Right atrium auricular region (tissue), 2 donors: ENCODE data around the gene GRM4. TPM values are rescaled to one million over a fixed set of nuclear protein-coding genes. Genes with fewer than 3 reads are reported as not detected.
"Not testable (repeated sequence)": the region's sequence is repeated elsewhere in the genome, so short reads cannot be mapped to it uniquely, and the experiment has no call there.

ENCODE experiments used
- DNase-seq: peaks from one replicate; pipeline ENCODE4 v3.0.0-alpha.2; 2019; ENCODE audit warnings: low spot score
- H3K27ac ChIP-seq, 2 donors: fragments of 200-600 bp; sonication (generic); 1 replicate in 1 of 2; 2 replicates in 1 of 2; pipeline ENCODE4 v1.5.1; 2016 to 2019
- H3K27me3 ChIP-seq, 2 donors: fragments of 200-600 bp; sonication (generic); one replicate each; pipeline versions ENCODE4 v1.5.1 to v1.6.0; 2017 to 2019
- H3K36me3 ChIP-seq: fragments of 200-600 bp; sonication (generic); one replicate; pipeline ENCODE4 v1.5.1; 2016
- H3K4me1 ChIP-seq, 2 donors: fragments of 200-600 bp; sonication (generic); one replicate each; pipeline versions ENCODE4 v1.5.1 to v1.6.0; 2017 to 2019
- H3K4me3 ChIP-seq, 2 donors: fragments of 200-600 bp; sonication (generic); 1 replicate in 1 of 2; 2 replicates in 1 of 2; pipeline ENCODE4 v1.5.1; 2017 to 2019; ENCODE audit warnings: mild to moderate bottlenecking in 1 of 2, moderate library complexity in 1 of 2
- H3K9me3 ChIP-seq, 2 donors: fragments of 200-600 bp; sonication (generic); one replicate each; pipeline ENCODE4 v1.5.1; 2019
- total RNA-seq, 2 donors: library from RNA; depleted of rRNA; stranded (reverse); fragments of >200 nt; gene quantifications; one replicate each; pipeline ENCODE4 v1.1.0, GENCODE V29; 2016
- TF ChIP-seq, protein P1 (sequence below), 2 donors: fragments of 200-600 bp; sonication (generic); IDR thresholded peaks; one replicate each; pipeline ENCODE4 v1.5.1; 2019; ENCODE audit warnings: antibody characterized with exemption in 2 of 2

The GRM4 gene
- not detected for total RNA-seq

GRCh38 chr6:34146021-34146782 is at the start of gene GRM4:
Gene GRM4 (minus strand): TSS chr6:34146087. CDS start chr6:34133496, 12,591 bp downstream.
- Histone ChIP-seq H3K27ac (no peak within 1 kb of the TSS), H3K36me3 (no peaks in the 10 kb centered on the region), H3K27me3 (peaks cover 14 to 40% of the 10 kb centered on the region in 2 donors), H3K4me1 (peaks cover 0 to 33% of the 10 kb centered on the region in 2 donors), H3K9me3 (no peaks in the 10 kb centered on the region), H3K4me3 (peak within 1 kb of the TSS; percentile 21 to 40)
- DNase-seq = no peak
- TF ChIP-seq, protein P1, sequence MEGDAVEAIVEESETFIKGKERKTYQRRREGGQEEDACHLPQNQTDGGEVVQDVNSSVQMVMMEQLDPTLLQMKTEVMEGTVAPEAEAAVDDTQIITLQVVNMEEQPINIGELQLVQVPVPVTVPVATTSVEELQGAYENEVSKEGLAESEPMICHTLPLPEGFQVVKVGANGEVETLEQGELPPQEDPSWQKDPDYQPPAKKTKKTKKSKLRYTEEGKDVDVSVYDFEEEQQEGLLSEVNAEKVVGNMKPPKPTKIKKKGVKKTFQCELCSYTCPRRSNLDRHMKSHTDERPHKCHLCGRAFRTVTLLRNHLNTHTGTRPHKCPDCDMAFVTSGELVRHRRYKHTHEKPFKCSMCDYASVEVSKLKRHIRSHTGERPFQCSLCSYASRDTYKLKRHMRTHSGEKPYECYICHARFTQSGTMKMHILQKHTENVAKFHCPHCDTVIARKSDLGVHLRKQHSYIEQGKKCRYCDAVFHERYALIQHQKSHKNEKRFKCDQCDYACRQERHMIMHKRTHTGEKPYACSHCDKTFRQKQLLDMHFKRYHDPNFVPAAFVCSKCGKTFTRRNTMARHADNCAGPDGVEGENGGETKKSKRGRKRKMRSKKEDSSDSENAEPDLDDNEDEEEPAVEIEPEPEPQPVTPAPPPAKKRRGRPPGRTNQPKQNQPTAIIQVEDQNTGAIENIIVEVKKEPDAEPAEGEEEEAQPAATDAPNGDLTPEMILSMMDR (IDR thresholded peaks at IDR 0.05) = no peak

DNA sequence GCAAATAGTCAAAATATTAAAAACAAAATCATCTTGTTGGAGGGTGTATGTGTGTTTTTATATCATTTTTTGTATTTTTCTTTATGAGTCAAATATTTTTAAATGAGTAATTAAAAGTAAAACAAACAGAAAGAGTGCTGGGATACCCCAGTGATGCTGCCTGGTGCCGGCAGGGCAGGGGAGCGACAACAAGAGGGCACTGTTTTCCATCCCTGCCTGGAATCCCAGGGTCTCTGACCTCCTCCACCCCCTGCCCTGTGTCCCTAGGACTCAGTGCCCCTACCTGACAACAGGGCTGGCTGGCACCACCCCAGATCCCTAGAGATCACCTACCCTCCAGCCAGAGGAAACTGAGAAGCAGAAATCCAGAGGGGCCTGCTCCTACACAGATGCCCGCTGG is 48.9 kb upstream of the GRM4 start:
- no peak for DNase-seq
- Histone ChIP-seq H3K27ac (no peak overlapping the region), H3K9me3 (no peaks in the 10 kb centered on the region), H3K4me1 (peaks cover 0 to 12% of the 10 kb centered on the region in 2 donors), H3K27me3 (no peaks in the 10 kb centered on the region), H3K4me3 (no peak overlapping the region), H3K36me3 (no peaks in the 10 kb centered on the region)
- TF ChIP-seq, protein P1 (IDR thresholded peaks at IDR 0.05) = no peak

DNA sequence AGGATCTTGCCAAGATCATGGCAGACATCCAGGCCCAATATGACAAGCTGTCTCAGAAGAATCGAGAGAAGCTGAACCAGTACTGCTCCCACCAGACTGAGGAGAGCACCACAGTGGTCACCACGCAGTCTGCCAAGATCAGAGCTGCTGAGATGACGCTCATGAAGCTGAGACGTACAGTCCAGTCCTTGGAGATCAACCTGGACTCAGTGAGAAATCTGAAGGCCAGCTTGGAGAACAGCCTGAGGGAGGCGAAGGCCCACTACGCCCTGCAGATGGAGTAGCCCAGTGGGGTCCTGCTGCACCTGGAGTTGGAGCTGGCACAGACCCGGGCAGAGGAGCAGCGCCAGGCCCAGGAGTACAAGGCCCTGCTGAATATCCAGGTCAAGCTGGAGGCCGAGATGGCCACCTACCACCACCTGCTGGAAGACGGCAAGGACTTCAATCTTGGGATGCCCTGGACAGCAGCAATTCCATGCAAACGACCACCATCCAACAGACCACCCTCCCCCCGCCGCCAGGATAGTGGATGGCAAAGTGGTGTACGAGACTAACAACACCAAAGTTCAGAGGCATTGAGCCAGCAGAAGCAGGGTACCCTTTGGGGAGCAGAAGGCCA is 44.7 kb upstream of the GRM4 start:
- TF ChIP-seq, protein P1 (IDR thresholded peaks at IDR 0.05) = no peak
- Histone ChIP-seq H3K27me3 (no peaks in the 10 kb centered on the region), H3K4me1 (no peaks in the 10 kb centered on the region), H3K27ac (no peak overlapping the region), H3K4me3 (no peak overlapping the region), H3K9me3 (no peaks in the 10 kb centered on the region), H3K36me3 (no peaks in the 10 kb centered on the region)
- no peak for DNase-seq

DNA sequence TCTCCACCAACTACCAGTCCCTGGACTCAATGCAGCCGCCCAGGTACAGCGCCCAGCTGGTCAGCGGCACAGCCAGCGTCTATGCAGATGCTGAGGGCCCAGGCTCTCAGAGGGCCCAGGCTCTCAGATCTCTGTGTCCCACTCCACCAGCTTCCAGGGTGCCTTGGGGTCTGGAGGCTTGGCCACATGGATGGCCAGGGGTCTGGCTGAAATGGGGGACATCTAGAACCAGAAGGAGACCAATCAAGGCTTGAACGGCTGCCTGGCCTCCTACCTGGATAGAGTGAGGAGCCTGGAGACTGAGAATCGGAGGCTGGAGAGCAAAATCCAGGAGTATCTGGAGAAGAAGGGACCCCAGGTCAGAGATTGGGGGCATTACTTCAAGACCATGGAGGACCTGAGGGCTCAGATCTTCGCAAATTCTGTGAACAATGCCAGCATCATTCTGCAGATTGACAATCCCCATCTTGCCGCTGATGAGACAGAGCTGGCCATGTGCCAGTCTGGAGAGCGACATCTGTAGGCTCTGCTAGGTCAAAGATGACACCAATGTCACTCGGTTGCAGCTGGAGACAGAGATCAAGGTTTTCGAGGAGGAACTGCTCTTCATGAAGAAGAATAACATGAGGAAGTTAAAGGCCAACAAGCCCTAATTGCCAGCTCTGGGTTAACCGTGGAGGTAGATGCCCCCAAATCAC is 44.1 kb upstream of the GRM4 start:
- DNase-seq = no peak
- Histone ChIP-seq H3K4me1 (no peaks in the 10 kb centered on the region), H3K9me3 (no peaks in the 10 kb centered on the region), H3K27ac (no peak overlapping the region), H3K36me3 (no peaks in the 10 kb centered on the region), H3K4me3 (no peak overlapping the region), H3K27me3 (no peaks in the 10 kb centered on the region)
- TF ChIP-seq, protein P1 (IDR thresholded peaks at IDR 0.05) = no peak

GRCh38 chr6:34184726-34185125 is 38.8 kb upstream of the GRM4 start:
- not testable (repeated sequence) for H3K36me3 ChIP-seq, DNase-seq, H3K27ac ChIP-seq, H3K27me3 ChIP-seq, H3K4me1 ChIP-seq, H3K4me3 ChIP-seq
- peaks cover 0 to 16% of the 10 kb centered on the region in 2 donors for H3K9me3 ChIP-seq
